HK-2 (cell line): ENCODE data around the gene RARA.
"Not testable (repeated sequence)": the region's sequence is repeated elsewhere in the genome, so short reads cannot be mapped to it uniquely, and the experiment has no call there.

Source experiments
- DNase-seq: peaks from one replicate; pipeline ENCODE4 v3.0.0-alpha.2; 2018; ENCODE audit not compliant: unreplicated experiment

Gene RARA

DNA sequence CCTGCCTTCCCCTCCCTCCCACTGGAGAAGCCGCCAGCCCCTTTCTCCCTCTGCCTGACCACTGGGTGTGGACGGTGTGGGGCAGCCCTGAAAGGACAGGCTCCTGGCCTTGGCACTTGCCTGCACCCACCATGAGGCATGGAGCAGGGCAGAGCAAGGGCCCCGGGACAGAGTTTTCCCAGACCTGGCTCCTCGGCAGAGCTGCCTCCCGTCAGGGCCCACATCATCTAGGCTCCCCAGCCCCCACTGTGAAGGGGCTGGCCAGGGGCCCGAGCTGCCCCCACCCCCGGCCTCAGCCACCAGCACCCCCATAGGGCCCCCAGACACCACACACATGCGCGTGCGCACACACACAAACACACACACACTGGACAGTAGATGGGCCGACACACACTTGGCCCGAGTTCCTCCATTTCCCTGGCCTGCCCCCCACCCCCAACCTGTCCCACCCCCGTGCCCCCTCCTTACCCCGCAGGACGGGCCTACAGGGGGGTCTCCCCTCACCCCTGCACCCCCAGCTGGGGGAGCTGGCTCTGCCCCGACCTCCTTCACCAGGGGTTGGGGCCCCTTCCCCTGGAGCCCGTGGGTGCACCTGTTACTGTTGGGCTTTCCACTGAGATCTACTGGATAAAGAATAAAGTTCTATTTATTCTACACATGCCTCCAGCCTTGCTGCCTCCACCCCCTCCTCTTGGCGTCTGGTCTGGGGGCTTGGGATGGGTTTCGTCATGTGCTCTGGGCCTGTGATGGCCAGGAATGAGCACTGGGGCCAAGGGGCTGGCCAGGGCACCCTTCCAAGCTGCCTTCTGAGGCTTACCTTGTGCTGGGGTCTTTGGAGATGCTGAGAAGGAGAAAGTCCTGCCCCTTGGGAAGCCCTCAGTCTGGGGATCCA is 48.3 kb downstream of the RARA start:
- no peak for DNase-seq

DNA sequence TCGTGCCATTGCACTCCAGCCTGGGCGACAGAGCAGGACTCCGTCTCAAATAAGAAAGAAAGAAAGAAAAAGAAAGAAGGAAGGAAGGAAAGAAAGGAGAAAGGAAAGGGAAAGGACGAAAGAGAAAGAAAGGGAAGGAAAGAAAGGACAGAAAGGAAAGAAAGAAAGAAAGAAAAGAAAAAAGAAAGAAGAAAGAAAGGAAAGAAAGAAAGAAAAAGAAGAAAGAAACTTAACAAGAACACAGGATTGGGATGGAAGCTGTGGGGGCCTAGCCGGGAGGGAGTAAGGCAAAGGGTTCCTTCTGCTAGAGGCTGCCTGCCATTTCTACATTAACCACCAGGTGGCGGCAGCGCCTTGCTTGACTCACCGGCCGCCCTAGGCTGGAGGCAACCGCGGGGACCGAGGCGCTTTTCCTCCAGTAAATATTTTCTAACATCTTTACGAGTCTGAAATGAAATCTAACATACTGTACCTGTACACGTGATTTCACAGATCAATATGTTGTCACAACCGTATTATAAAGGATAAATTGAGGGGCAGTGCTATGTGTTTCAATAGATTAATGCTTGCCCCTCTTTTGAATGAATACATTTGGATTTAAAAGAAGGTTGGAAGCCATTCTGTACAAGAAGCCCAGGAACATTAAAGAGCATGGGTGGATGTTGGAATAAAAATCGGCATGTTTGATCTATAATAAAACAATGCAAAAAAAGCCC is 49.5 kb downstream of the RARA start:
- peak; percentile 87 for DNase-seq

GRCh38 chr17:40360091-40360490 is 51.1 kb downstream of the RARA start:
- no peak for DNase-seq

DNA sequence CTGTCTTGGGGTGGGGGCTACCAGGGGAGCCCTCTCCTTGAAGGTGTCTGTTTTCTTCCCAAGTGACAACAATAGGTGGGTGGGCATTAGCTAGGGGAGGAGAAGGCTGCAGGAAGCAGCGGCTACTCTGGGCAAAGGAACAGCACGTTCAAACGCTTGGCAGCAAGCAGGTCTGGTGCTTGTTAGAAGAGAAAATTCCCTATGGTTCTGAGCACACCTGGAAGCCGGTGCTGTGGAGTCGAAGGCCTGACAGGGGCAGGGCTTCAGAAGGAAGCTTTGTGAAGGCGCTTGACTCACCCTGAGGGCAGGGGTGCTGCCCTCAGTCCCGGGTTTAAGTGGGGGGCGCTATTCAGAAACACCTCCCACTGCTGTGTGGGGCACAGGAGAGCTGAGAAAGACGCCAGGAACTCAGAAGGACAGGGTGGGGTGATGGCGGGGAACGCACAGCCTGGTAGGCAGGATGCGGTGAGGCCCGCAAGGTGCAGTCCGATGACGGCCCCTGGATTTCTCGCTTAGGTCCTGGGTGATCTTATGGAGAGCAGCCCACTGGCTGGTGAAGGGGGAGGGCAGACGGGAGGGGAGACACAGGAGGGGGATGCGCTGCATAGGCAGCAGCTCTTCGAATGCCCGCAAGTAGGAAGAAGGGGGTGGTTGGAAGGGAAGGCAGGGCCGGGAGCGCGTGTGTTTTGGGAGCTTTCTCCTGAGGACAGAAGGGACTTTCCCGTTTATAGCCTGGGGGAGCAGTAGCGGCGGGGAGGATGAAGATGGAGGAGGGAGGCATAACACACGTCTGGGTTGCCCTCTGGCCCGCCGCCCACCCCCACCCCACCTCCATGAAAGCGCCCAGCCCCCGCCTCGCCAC is 52.3 kb downstream of the RARA start:
- DNase-seq, result no peak

DNA sequence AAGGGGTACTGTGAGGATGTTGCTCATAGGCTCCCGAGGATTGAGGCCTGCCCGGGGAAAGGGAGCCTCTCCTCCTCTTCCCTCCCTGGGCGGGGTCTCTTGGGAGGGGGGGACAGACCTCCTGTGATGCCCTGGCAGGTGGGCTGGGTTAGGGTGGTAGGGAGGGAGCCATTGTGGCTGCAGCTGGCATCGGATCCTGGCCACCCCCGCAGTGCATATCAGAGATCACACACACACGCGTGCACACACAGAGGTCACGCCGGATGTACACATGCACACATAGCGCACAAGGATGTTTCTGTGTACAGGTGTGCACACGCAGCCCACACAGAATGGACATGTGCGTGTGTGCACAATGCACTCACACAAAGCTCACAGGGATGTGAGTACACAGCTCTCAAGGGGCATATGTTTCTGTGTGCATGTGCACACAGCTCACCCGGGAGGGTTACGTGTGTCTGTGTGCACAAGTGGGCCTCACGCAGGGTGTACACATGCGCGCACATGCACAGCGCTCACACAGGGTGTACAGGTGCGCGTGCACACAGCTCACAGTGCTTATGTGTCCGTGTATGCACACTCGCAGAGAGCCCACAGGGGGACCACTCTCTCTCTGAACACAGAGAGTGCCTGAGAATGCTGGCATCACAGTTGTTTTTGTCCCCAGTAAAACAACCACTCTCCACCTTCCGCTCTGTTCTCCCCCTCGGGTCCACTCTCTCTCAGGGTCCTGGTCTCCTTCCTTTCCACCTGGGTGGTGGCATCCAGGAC is 53.1 kb downstream of the RARA start:
- DNase-seq, result no peak

DNA sequence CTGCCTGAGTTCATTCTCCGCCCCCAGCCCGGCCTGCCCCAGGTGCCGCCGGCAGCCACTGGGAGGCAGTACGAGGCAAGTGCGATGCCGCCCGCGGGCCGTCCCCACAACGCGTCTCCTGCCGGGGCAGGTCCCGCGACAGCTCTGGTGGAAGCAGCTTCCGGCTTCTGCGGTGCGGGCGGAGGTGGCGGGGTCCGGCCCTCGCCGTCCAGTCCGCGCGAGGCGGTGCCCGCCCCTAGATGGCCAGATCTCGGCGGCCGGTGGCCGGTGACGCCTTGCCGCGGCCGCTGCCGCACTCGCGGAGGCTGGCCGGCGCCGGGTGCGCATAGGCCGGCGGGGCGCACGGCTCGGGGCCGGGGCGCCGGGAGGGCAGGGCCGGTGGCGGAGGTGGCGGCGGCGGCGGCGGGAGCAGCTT is 53.7 kb downstream of the RARA start:
- peak; percentile 89 for DNase-seq

GRCh38 chr17:40363111-40363827 is 54.3 kb downstream of the RARA start:
- DNase-seq, result peak; percentile 45

DNA sequence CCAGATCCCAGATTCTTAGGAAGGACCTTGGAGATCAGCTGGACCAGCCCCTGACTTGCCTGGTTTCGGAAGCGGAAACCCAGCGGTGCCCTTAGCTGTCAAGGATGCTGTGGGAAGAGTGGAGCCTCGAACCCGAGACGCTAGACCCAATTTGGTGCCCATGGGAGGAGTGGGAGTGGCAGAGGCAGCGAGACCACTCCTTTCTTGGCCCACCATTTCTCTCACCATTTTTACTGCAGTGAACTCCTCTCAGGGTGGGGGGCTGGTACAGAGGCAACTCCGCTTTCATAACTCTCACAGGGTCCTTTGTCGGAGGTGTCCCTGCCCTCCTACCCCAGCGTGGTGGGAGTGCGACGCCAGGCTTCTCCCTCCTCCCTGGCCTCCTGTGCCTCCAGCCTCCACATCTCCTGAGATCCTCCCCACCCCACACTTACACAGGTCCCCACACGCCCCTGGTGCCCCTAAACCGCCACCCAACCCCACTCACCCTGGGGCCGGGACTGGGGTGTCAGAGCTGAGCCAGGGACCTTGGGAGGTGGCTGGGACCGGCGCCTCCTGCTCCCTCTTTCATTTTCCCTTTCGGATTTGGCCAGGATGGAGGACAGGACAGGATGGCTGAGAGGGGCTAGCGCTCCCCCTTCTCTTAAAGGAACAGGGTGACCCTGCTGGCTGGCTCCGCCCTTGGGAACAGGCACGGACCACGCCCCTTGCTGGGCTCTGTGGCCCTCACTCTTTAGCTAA is 55.3 kb downstream of the RARA start, which contains the start of gene GJD3:
Gene GJD3 (minus strand): TSS at position 617 of the 741 bp plus-strand sequence. CDS start 922 bp downstream, outside the sequence.
- no peak for DNase-seq

DNA sequence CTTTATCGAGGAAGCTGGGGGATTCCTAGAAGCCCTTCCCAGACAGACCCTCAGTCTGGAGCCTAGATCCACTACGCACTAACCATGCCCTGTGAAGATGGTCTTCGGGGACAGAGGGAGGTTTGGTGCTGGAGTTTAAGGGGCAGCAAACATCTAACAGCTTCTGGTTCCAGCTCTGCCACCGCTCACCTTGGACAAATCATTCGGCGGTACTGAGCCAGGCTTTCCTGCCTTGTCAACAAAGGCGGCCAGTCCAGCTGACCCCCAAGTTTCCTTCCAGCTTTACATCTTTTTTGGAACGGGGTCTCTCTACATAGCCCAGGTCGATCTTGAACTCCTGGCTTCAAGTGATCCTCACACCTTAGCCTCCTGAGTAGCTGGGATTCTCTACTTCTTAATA is 55.9 kb downstream of the RARA start:
- no peak for DNase-seq

GRCh38 chr17:40366076-40366860 is 57.3 kb downstream of the RARA start:
- DNase-seq, result no peak

GRCh38 chr17:40366861-40367518 is 58.0 kb downstream of the RARA start:
- no peak for DNase-seq

DNA sequence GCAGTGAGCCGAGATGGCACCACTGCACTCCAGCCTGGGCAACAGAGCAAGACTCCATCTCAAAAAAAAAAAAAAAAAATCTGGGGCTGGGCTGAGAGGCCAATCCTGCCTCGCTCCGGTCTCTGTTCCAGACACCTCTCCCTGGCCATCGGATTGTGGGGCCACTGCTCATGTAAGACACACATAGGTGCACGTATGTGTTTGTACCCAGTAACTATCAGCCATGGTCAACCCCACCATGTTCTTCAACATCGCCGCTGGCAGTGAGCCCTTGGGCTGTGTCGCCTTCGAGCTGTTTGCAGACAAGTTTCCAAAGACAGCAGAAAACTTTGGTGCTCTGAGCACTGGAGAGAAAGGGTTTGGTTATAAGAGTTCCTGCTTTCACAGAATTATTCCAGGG is 58.7 kb downstream of the RARA start:
- not testable (repeated sequence) for DNase-seq

DNA sequence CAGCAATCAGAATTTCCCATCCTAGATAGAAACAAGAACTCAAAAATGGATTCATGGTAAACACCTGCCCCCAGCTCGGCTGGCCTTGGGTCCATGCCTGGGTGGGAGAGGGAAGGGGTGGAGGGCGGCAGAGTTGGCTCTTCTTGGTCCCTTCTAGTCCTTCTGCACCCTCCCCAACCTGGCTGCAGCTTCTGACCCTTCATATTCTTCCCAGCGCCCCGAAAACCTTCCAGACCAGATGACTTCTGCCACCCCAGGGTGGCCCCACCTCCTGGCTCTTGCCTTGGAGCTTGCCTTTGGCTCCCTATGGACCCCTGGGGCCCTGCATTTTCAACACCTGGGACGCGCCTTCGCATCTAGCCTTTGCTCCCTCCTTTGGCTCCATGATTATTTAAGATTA is 60.9 kb downstream of the RARA start:
- no peak for DNase-seq

DNA sequence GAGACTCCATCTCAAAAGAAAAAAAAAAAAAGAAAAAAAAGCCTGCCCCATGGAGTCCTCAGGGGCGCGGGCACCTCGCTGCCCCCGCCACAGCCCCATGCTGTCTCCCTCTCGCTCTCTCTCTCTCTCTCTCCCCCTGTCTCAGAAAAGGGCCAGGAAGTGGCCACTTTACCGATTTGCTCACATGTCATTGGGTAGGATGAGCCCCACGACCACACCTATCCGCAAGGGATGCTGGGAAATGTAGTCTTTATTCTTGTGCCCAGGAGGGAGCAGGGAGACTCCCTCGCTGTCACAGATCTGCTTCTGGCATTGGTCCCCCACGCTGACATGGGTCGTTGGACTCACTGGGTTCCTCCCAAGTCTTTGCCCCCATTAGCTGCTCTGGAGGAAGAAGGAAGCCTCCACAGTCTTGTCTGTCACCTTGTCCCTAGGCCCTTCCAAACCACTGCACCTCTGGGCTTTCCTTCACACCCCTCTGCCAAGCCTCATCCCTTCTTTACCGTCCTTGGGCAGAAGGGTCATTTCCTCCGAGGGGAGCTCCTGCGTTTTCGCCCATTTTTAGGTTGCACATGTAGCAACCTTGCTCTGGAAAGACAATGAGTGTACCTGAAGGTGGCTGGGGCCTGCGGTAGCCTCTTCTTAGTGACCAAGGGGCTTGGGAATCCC is 62.4 kb downstream of the RARA start:
- DNase-seq, result no peak

DNA sequence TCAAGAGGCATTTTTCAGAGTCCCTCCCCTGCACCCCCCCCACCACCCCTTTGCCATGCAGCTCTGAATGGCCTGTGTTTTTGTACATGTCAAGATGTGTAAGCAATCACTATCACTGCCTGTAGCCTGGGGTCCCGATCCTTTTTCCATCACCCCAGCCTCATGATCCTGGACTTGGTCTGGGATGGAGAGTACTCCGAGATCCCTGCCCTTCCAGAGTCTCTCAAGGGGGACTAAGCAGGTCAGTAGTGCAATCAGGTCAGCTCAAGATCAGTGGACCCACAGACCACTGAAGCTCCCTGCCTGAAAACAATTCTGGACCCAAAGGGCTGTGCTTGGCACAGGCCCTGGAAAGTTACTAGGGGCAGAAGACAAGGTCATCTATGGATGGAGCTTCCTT is 63.1 kb downstream of the RARA start:
- DNase-seq, result no peak

- DNase-seq, result not testable (repeated sequence)
These were observed 63.7 kb downstream of the RARA start for GRCh38 chr17:40372644-40373043.

- no peak for DNase-seq
These were observed 64.3 kb downstream of the RARA start for GRCh38 chr17:40373324-40373723.

DNA sequence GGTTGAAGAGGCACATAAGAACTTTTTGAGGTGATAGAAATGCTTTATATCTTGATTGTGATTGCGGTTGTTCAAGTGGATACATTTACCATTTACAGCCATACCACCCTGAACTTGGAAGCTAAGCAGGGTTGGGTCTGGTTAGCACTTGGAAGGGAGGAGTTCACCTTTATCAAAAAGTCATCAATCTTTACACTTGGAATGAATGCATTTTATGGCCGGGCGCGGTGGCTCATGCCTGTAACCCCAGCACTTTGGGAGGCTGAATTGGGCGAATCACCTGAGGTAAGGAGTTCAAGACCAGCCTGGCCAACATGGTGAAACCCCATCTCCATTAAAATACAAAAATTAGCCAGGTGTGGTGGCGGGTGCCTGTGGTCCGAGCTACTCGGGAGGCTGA is 65.0 kb downstream of the RARA start:
- DNase-seq, result no peak
